Stimulated activated CD4-positive, alpha-beta T cell treated with anti-CD3 and anti-CD28 coated beads, TNF-alpha, amount 100 ng/mL, for 24 hours (primary cell): Measurements from ENCODE around the gene CST5.
"Not testable (repeated sequence)": the region's sequence is repeated elsewhere in the genome, so short reads cannot be mapped to it uniquely, and the experiment has no call there.

ENCODE experiments used
- DNase-seq, 3 experiments: peaks; one replicate each; pipeline ENCODE4 v3.0.0-alpha.2; 2020; ENCODE audit warnings: low read depth in 3 of 3

CST5 gene

GRCh38 chr20:23879328-23879798 lies at the start of gene CST5:
Gene CST5, minus strand, starts transcription at chr20:23879748. Its CDS starts 72 bp downstream, at chr20:23879676.
- DNase-seq = no peak

GRCh38 chr20:23928788-23929187 lies 49.2 kb upstream of the CST5 start:
- DNase-seq = peak in 1 of 3 experiments; percentile 29

GRCh38 chr20:23928353-23928752 lies 48.8 kb upstream of the CST5 start:
- DNase-seq = no peak

- no peak for DNase-seq
Observed at GRCh38 chr20:23926944-23927872, 47.7 kb upstream of the CST5 start.

- no peak for DNase-seq
Observed at GRCh38 chr20:23926526-23926880, 47.0 kb upstream of the CST5 start.

GRCh38 chr20:23925789-23926525 lies 46.4 kb upstream of the CST5 start:
- DNase-seq = no peak

- DNase-seq = no peak
Observed at GRCh38 chr20:23924751-23925150, 45.2 kb upstream of the CST5 start.

GRCh38 chr20:23923891-23924435 lies 44.4 kb upstream of the CST5 start:
- DNase-seq = no peak

- DNase-seq = no peak
Observed at GRCh38 chr20:23923311-23923710, 43.8 kb upstream of the CST5 start.

GRCh38 chr20:23920408-23921325 lies 41.1 kb upstream of the CST5 start:
- no peak for DNase-seq

- no peak for DNase-seq
Observed at GRCh38 chr20:23918896-23919295, 39.3 kb upstream of the CST5 start.

- DNase-seq = no peak
Observed at GRCh38 chr20:23918101-23918862, 38.7 kb upstream of the CST5 start.

GRCh38 chr20:23917024-23917725 lies 37.6 kb upstream of the CST5 start:
- DNase-seq = no peak

GRCh38 chr20:23915844-23916243 lies 36.3 kb upstream of the CST5 start:
- DNase-seq = no peak

GRCh38 chr20:23914469-23914868 lies 34.9 kb upstream of the CST5 start:
- not testable (repeated sequence) for DNase-seq

GRCh38 chr20:23910210-23910609 lies 30.7 kb upstream of the CST5 start:
- no peak for DNase-seq

GRCh38 chr20:23909390-23909789 lies 29.8 kb upstream of the CST5 start:
- no peak for DNase-seq

- no peak for DNase-seq
Observed at GRCh38 chr20:23907579-23907978, 28.0 kb upstream of the CST5 start.

GRCh38 chr20:23902396-23902795 lies 22.8 kb upstream of the CST5 start:
- DNase-seq = not testable (repeated sequence)

- DNase-seq = not testable (repeated sequence)
Observed at GRCh38 chr20:23890867-23891266, 11.3 kb upstream of the CST5 start.
